ENCODE measurements around the gene SEMA4D.
A peak's percentile ranks its signal among the peaks of the same experiment; 100 is the strongest.
"Not testable (repeated sequence)": the region's sequence is repeated elsewhere in the genome, so short reads cannot be mapped to it uniquely, and the experiment has no call there.

The SEMA4D gene

GRCh38 chr9:89349607-89350006, 148.3 kb downstream of the SEMA4D start:
- Histone ChIP-seq H3K4me3 (IDR thresholded peaks at IDR 0.05; ENCODE audit: insufficient read depth, low read depth, low read length) (no peak overlapping the region), H3K27ac (no peak overlapping the region), H2AFZ (ENCODE audit: low read depth) (no peak overlapping the region), H3K4me1 (ENCODE audit: low read depth, poor library complexity, severe bottlenecking) (peaks cover 17% of the 10 kb centered on the region), H3K79me2 (ENCODE audit: insufficient read depth, low read depth) (no peaks in the 10 kb centered on the region; the same call in 1 of the 2 replicates), H3K4me2 (no peak overlapping the region), H3K36me3 (ENCODE audit: insufficient read depth) (peaks cover 10% of the 10 kb centered on the region; the same call in 1 of the 2 replicates), H4K20me1 (ENCODE audit: insufficient read depth) (no peaks in the 10 kb centered on the region), H3K27me3 (ENCODE audit: insufficient read depth, low read depth) (no peaks in the 10 kb centered on the region), H3K9ac (no peak overlapping the region)
- TF ChIP-seq CTCF (conservative IDR thresholded peaks at IDR 0.05; ENCODE audit: low read depth, low read length) = no peak

- TF ChIP-seq CTCF (conservative IDR thresholded peaks at IDR 0.05; ENCODE audit: low read depth, low read length) = no peak
- H3K4me3 ChIP-seq (IDR thresholded peaks at IDR 0.05; ENCODE audit: insufficient read depth, low read depth, low read length) = no peak overlapping the region
Measured at GRCh38 chr9:89347651-89348050, 150.3 kb downstream of the SEMA4D start.

GRCh38 chr9:89346696-89347095, 151.2 kb downstream of the SEMA4D start:
- no peaks in the 10 kb centered on the region for H3K27me3 ChIP-seq (ENCODE audit: insufficient read depth, low read depth)

More at GRCh38 chr9:89347651-89348050, 150.3 kb downstream of the SEMA4D start:
- peaks cover 10% of the 10 kb centered on the region; the same call in 1 of the 2 replicates for H3K36me3 ChIP-seq (ENCODE audit: insufficient read depth)
- no peak overlapping the region for H2AFZ ChIP-seq (ENCODE audit: low read depth)
- no peaks in the 10 kb centered on the region for H4K20me1 ChIP-seq (ENCODE audit: insufficient read depth)
- H3K4me1 ChIP-seq (ENCODE audit: low read depth, poor library complexity, severe bottlenecking) = peaks cover 33% of the 10 kb centered on the region
- H3K27me3 ChIP-seq (ENCODE audit: insufficient read depth, low read depth) = no peaks in the 10 kb centered on the region
- H3K27ac ChIP-seq = no peak overlapping the region
- no peaks in the 10 kb centered on the region; the same call in 1 of the 2 replicates for H3K79me2 ChIP-seq (ENCODE audit: insufficient read depth, low read depth)
- H3K9ac ChIP-seq = no peak overlapping the region
- H3K4me2 ChIP-seq = no peak overlapping the region

GRCh38 chr9:89345476-89345875, 152.4 kb downstream of the SEMA4D start:
- H3K27me3 ChIP-seq (ENCODE audit: insufficient read depth, low read depth) = no peaks in the 10 kb centered on the region
- no peak for TF ChIP-seq CTCF (conservative IDR thresholded peaks at IDR 0.05; ENCODE audit: low read depth, low read length)
- H3K9ac ChIP-seq = no peak overlapping the region
- peaks cover 42% of the 10 kb centered on the region for H3K4me1 ChIP-seq (ENCODE audit: low read depth, poor library complexity, severe bottlenecking)
- no peak overlapping the region for H3K4me3 ChIP-seq (IDR thresholded peaks at IDR 0.05; ENCODE audit: insufficient read depth, low read depth, low read length)
- no peaks in the 10 kb centered on the region; the same call in 1 of the 2 replicates for H3K79me2 ChIP-seq (ENCODE audit: insufficient read depth, low read depth)
- no peak overlapping the region for H3K4me2 ChIP-seq
- peaks cover 5% of the 10 kb centered on the region; the same call in 1 of the 2 replicates for H3K36me3 ChIP-seq (ENCODE audit: insufficient read depth)
- no peaks in the 10 kb centered on the region for H4K20me1 ChIP-seq (ENCODE audit: insufficient read depth)
- H3K27ac ChIP-seq = no peak overlapping the region
- no peak overlapping the region for H2AFZ ChIP-seq (ENCODE audit: low read depth)

More at GRCh38 chr9:89346696-89347095, 151.2 kb downstream of the SEMA4D start:
- H3K4me1 ChIP-seq (ENCODE audit: low read depth, poor library complexity, severe bottlenecking) = peaks cover 33% of the 10 kb centered on the region
- no peak overlapping the region for H3K4me3 ChIP-seq (IDR thresholded peaks at IDR 0.05; ENCODE audit: insufficient read depth, low read depth, low read length)
- H3K4me2 ChIP-seq = no peak overlapping the region
- H3K79me2 ChIP-seq (ENCODE audit: insufficient read depth, low read depth) = no peaks in the 10 kb centered on the region; the same call in 1 of the 2 replicates
- H3K36me3 ChIP-seq (ENCODE audit: insufficient read depth) = peaks cover 10% of the 10 kb centered on the region; the same call in 1 of the 2 replicates
- no peaks in the 10 kb centered on the region for H4K20me1 ChIP-seq (ENCODE audit: insufficient read depth)
- H2AFZ ChIP-seq (ENCODE audit: low read depth) = no peak overlapping the region
- H3K27ac ChIP-seq = no peak overlapping the region
- no peak for TF ChIP-seq CTCF (conservative IDR thresholded peaks at IDR 0.05; ENCODE audit: low read depth, low read length)
- H3K9ac ChIP-seq = no peak overlapping the region

- not testable (repeated sequence) for H3K4me3 ChIP-seq (IDR thresholded peaks at IDR 0.05; ENCODE audit: insufficient read depth, low read depth, low read length); H3K9ac ChIP-seq; H3K79me2 ChIP-seq (ENCODE audit: insufficient read depth, low read depth); H3K27me3 ChIP-seq (ENCODE audit: insufficient read depth, low read depth); H2AFZ ChIP-seq (ENCODE audit: low read depth); H3K36me3 ChIP-seq (ENCODE audit: insufficient read depth); H3K27ac ChIP-seq; H4K20me1 ChIP-seq (ENCODE audit: insufficient read depth)
- Histone ChIP-seq H3K4me1 (ENCODE audit: low read depth, poor library complexity, severe bottlenecking) (peaks cover 58% of the 10 kb centered on the region), H3K4me2 (peak overlapping the region; percentile 12; the same call in 1 of the 2 replicates)
Measured at GRCh38 chr9:89343812-89344211, 154.1 kb downstream of the SEMA4D start.

Measured in KMS-11 (cell line).